IPS DF 6.9 (cell line): ENCODE data around the gene BET1L.

Experiments used
- DNase-seq: peaks from one replicate; pipeline ENCODE4 v3.0.0-alpha.2; 2013; ENCODE audit warnings: low read depth, low spot score
- H3K27ac ChIP-seq: one replicate; pipeline ENCODE4 v1.5.1; 2013; ENCODE audit warnings: low read length, control low read depth
- H3K27me3 ChIP-seq: 2 replicates; pipeline ENCODE4 v1.6.1; 2013; ENCODE audit warnings: mild to moderate bottlenecking, low read length; ENCODE audit not compliant: control insufficient read depth, insufficient read depth
- H3K36me3 ChIP-seq: 2 replicates; pipeline ENCODE4 v1.6.1; 2013; ENCODE audit warnings: low read length; ENCODE audit not compliant: control insufficient read depth, insufficient read depth
- H3K4me1 ChIP-seq: 2 replicates; pipeline ENCODE4 v1.6.1; 2013; ENCODE audit warnings: low read length; ENCODE audit not compliant: control insufficient read depth, insufficient read depth
- H3K4me3 ChIP-seq: 2 replicates; pipeline ENCODE4 v1.5.1; 2013; ENCODE audit warnings: mild to moderate bottlenecking, low read length
- H3K9me3 ChIP-seq: 2 replicates; pipeline ENCODE4 v1.6.1; 2013; ENCODE audit warnings: low read length, inconsistent platforms; ENCODE audit not compliant: control insufficient read depth, insufficient read depth
- WGBS: extraction: QIAGEN DNeasy Blood & Tissue Kit; methylation state at CpG from one replicate; pipeline ENCODE4 v1.1.7; 2013; ENCODE audit warnings: mixed read lengths, missing lambda C conversion rate; ENCODE audit not compliant: insufficient read length, insufficient coverage; 5-methylcytosine and 5-hydroxymethylcytosine counted together

The BET1L gene

GRCh38 chr11:207208-207862, at the start of gene BET1L, which contains the start of gene RIC8A:
BET1L (minus strand) TSS chr11:207399; CDS start chr11:207321, 78 bp downstream.
RIC8A (plus strand) TSS chr11:207708; CDS start chr11:208855, 1,147 bp downstream.
- Histone ChIP-seq H3K27me3 (no peaks in the 10 kb centered on the region), H3K36me3 (peaks cover 13% of the 10 kb centered on the region; the same call in 1 of the 2 replicates), H3K27ac (no peak within 1 kb of the TSS), H3K9me3 (no peaks in the 10 kb centered on the region), H3K4me1 (peaks cover 3% of the 10 kb centered on the region; the same call in 1 of the 2 replicates), H3K4me3 (peak within 1 kb of the TSS; percentile 91)
- DNase-seq = peak; percentile 63
- whole genome bisulfite sequencing = no CpG with 5 or more reads among the region's 63 CpGs

- Histone ChIP-seq H3K9me3 (no peaks in the 10 kb centered on the region), H3K4me3 (no peak overlapping the region), H3K27ac (no peak overlapping the region), H3K27me3 (no peaks in the 10 kb centered on the region), H3K36me3 (peaks cover 11% of the 10 kb centered on the region; the same call in 1 of the 2 replicates), H3K4me1 (no peaks in the 10 kb centered on the region)
- WGBS = no CpG with 5 or more reads among the region's 2 CpGs
- no peak for DNase-seq
These were observed 48.6 kb upstream of the BET1L start for GRCh38 chr11:255816-256215.

GRCh38 chr11:255176-255575, 48.0 kb upstream of the BET1L start:
- H3K4me3 ChIP-seq = no peak overlapping the region
- no peaks in the 10 kb centered on the region for H3K9me3 ChIP-seq
- H3K36me3 ChIP-seq = peaks cover 11% of the 10 kb centered on the region; the same call in 1 of the 2 replicates
- no CpG with 5 or more reads among the region's 3 CpGs for WGBS
- no peak overlapping the region for H3K27ac ChIP-seq
- no peaks in the 10 kb centered on the region for H3K4me1 ChIP-seq
- H3K27me3 ChIP-seq = no peaks in the 10 kb centered on the region
- DNase-seq = no peak

- Histone ChIP-seq H3K4me3 (no peak overlapping the region), H3K4me1 (no peaks in the 10 kb centered on the region), H3K27me3 (no peaks in the 10 kb centered on the region), H3K36me3 (peaks cover 15% of the 10 kb centered on the region; the same call in 1 of the 2 replicates), H3K9me3 (no peaks in the 10 kb centered on the region), H3K27ac (no peak overlapping the region)
- no peak for DNase-seq
- no CpG with 5 or more reads among the region's 5 CpGs for WGBS
These were observed 46.7 kb upstream of the BET1L start for GRCh38 chr11:253886-254270.

- Histone ChIP-seq H3K4me3 (no peak overlapping the region), H3K4me1 (no peaks in the 10 kb centered on the region), H3K9me3 (no peaks in the 10 kb centered on the region), H3K36me3 (peaks cover 18% of the 10 kb centered on the region; the same call in 1 of the 2 replicates), H3K27ac (no peak overlapping the region), H3K27me3 (no peaks in the 10 kb centered on the region)
- DNase-seq = no peak
- WGBS = no CpG with 5 or more reads among the region's 13 CpGs
These were observed 46.1 kb upstream of the BET1L start for GRCh38 chr11:253160-253885.

GRCh38 chr11:252666-253065, 45.5 kb upstream of the BET1L start:
- Histone ChIP-seq H3K36me3 (peaks cover 18% of the 10 kb centered on the region; the same call in 1 of the 2 replicates), H3K27me3 (no peaks in the 10 kb centered on the region), H3K4me1 (no peaks in the 10 kb centered on the region), H3K27ac (no peak overlapping the region), H3K9me3 (no peaks in the 10 kb centered on the region), H3K4me3 (no peak overlapping the region)
- no peak for DNase-seq
- WGBS = no CpG with 5 or more reads among the region's 8 CpGs

DNA sequence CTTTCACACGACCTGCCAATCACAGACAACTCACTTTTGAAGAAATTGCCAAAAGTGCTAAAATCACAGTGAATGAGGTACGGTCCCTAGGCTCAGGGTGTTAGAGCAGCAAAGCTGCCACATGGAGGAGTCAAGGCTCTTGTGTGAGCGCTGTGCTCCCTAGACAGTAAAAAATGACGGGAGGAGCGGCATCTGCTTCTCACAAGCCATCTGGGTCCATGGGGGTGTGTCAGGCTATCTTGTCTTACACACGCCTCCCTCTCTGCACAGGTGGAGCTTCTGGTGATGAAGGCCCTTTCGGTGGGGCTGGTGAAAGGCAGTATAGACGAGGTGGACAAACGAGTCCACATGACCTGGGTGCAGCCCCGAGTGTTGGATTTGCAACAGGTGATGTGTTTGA, 44.4 kb upstream of the BET1L start:
- no peaks in the 10 kb centered on the region for H3K9me3 ChIP-seq
- no peak overlapping the region for H3K27ac ChIP-seq
- no CpG with 5 or more reads among the region's 10 CpGs for WGBS
- H3K36me3 ChIP-seq = peaks cover 18% of the 10 kb centered on the region; the same call in 1 of the 2 replicates
- DNase-seq = no peak
- H3K4me1 ChIP-seq = no peaks in the 10 kb centered on the region
- no peaks in the 10 kb centered on the region for H3K27me3 ChIP-seq
- no peak overlapping the region for H3K4me3 ChIP-seq

- Histone ChIP-seq H3K4me3 (no peak overlapping the region), H3K9me3 (no peaks in the 10 kb centered on the region), H3K36me3 (peaks cover 22% of the 10 kb centered on the region; the same call in 1 of the 2 replicates), H3K4me1 (no peaks in the 10 kb centered on the region), H3K27me3 (no peaks in the 10 kb centered on the region), H3K27ac (no peak overlapping the region)
- WGBS = no CpG with 5 or more reads among the region's 10 CpGs
- no peak for DNase-seq
These were observed 43.6 kb upstream of the BET1L start for GRCh38 chr11:250740-251299.

DNA sequence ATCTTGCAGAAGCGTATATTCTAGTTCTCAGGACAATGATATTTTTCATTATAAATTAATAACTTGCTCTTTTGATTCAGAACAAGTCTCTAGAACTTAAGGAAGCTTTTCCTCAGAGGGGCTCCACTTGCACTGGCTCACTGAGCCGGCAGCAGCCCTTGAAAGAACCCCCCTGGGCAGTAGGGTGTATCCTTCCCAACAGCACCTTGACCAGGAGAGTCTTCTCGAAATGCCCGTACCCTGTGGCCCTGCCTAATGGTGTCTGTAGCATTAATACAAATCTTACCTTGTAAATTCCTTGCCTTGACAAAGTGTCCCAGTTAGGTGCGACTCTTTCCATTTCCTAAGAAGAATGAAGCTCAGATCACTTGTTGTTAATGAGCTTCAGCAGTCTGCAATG, 43.1 kb upstream of the BET1L start:
- H3K36me3 ChIP-seq = peaks cover 26% of the 10 kb centered on the region; the same call in 1 of the 2 replicates

DNA sequence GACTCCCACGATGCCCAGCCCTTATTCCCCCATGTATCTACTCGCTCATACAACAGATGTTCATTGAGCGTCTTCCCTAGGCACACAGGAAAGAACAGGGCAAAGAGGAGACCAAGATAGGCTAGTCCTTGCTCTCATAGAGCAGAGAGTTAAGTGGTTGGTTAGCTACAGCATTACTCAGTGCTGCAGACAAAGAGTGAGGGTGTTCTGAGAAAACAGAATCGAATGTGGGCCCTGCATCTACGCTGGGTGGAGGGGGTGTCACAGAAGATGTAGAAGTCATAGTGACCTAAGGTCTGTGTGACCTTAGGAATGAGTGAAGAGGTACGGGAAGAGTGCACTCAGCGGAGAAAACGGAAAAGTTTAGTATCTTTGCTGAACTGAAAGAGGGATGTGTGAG, 41.9 kb upstream of the BET1L start:
- Histone ChIP-seq H3K36me3 (peaks cover 27% of the 10 kb centered on the region; the same call in 1 of the 2 replicates), H3K27me3 (no peaks in the 10 kb centered on the region), H3K27ac (no peak overlapping the region), H3K4me1 (no peaks in the 10 kb centered on the region), H3K9me3 (no peaks in the 10 kb centered on the region), H3K4me3 (no peak overlapping the region)
- WGBS = no CpG with 5 or more reads among the region's 8 CpGs
- DNase-seq = no peak

More for the DNA sequence above, 43.1 kb upstream of the BET1L start:
- Histone ChIP-seq H3K9me3 (no peaks in the 10 kb centered on the region), H3K4me1 (no peaks in the 10 kb centered on the region), H3K27me3 (no peaks in the 10 kb centered on the region), H3K27ac (no peak overlapping the region), H3K4me3 (no peak overlapping the region)
- DNase-seq = no peak
- no CpG with 5 or more reads among the region's 5 CpGs for WGBS
